ENCODE results near the gene WASF2.

The WASF2 gene

DNA sequence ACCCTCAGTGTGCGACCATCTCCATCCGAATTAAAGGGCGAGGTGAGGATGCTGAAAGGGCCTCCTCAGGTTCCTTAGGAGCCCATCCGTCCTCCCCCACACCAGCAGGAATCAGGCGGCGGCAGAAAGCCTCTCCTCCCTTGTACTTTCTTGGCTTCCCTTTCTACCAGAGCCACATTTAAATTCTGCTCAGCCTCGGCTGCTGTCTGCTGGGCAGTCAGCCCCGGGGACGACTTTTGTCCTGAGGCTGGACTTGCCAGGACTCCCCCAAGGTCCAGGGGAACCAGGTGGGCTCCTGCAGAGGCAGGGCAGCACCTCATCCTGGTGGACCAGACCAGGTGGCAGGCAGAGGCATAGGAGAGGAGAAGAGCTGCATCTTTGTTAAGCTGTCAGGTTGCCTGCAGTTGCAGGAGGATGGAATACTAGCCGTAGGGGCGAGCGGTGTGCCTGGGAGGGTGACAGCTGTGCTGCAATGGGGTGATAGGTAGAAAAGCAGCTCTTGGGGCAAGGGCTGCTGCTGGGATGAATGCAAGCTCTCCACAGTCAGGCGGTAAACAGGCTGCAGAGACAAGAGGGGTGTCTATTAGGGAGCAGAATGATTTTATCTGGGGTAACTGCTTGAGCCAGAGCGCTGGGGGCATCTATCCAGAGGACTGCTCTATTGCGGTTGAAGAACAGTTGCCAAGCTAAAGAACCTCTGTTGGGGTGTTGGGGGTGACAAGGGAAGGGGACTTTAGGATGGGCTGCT is 46.2 kb upstream of the WASF2 start:
- Histone ChIP-seq H3K4me3 (ENCODE audit: low read depth in 1 of 2, low read length in 2 of 2) (no peak overlapping the region), H2AFZ (ENCODE audit: low read depth, low read length) (no peak overlapping the region), H3K4me2 (ENCODE audit: insufficient read depth, low read length) (no peak overlapping the region), H4K20me1 (ENCODE audit: insufficient read depth, low read length) (peaks cover 21% of the 10 kb centered on the region), H3K4me1 (ENCODE audit: insufficient read depth, low read length) (no peaks in the 10 kb centered on the region), H3K9ac (ENCODE audit: low read depth, low read length) (no peak overlapping the region), H3K27ac (ENCODE audit: low read length) (no peak overlapping the region), H3K79me2 (ENCODE audit: insufficient read depth, low read length) (peaks cover 14% of the 10 kb centered on the region; the same call in 1 of the 2 replicates), H3K36me3 (ENCODE audit: insufficient read depth, low read length) (peaks cover 68% of the 10 kb centered on the region), H3K9me3 (ENCODE audit: insufficient read depth, low read length, severe bottlenecking) (no peaks in the 10 kb centered on the region), H3K27me3 (ENCODE audit: insufficient read depth, low read length, poor library complexity) (no peaks in the 10 kb centered on the region)
- no peak for DNase-seq
- no peak for ATAC-seq (ENCODE audit: insufficient read depth, low read depth)
- no peak for TF ChIP-seq EZH2 (IDR thresholded peaks at IDR 0.05; ENCODE audit: borderline replicate concordance, low read depth, low read length, severe bottlenecking)
- TF ChIP-seq, protein P1, sequence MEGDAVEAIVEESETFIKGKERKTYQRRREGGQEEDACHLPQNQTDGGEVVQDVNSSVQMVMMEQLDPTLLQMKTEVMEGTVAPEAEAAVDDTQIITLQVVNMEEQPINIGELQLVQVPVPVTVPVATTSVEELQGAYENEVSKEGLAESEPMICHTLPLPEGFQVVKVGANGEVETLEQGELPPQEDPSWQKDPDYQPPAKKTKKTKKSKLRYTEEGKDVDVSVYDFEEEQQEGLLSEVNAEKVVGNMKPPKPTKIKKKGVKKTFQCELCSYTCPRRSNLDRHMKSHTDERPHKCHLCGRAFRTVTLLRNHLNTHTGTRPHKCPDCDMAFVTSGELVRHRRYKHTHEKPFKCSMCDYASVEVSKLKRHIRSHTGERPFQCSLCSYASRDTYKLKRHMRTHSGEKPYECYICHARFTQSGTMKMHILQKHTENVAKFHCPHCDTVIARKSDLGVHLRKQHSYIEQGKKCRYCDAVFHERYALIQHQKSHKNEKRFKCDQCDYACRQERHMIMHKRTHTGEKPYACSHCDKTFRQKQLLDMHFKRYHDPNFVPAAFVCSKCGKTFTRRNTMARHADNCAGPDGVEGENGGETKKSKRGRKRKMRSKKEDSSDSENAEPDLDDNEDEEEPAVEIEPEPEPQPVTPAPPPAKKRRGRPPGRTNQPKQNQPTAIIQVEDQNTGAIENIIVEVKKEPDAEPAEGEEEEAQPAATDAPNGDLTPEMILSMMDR (IDR thresholded peaks at IDR 0.05; ENCODE audit: borderline replicate concordance, extremely low read depth, low read length, poor library complexity, severe bottlenecking): no peak

DNA sequence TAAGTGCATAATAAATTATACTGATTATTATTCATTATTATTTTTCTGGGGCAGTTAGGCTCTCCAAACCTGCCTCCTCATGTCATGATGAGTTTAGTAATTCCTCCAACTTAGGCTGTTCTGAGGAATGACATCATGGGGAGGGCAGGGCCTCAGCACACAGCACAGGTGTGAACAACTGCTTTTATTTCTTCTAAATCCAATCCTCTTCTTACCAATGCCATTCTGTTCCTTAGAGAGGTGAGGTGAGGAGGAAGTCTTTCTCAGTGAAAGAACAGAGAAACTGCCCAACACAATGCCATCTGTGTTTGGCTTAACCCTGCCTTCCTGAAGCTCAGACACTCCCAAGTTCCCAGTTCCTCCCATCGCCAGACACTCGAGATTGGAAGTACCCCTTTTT is 45.4 kb upstream of the WASF2 start:
- peaks cover 65% of the 10 kb centered on the region for H3K36me3 ChIP-seq (ENCODE audit: insufficient read depth, low read length)
- TF ChIP-seq, protein P1 (IDR thresholded peaks at IDR 0.05; ENCODE audit: borderline replicate concordance, extremely low read depth, low read length, poor library complexity, severe bottlenecking): no peak
- TF ChIP-seq EZH2 (IDR thresholded peaks at IDR 0.05; ENCODE audit: borderline replicate concordance, low read depth, low read length, severe bottlenecking): no peak
- no peak overlapping the region for H3K4me3 ChIP-seq (ENCODE audit: low read depth in 1 of 2, low read length in 2 of 2)
- no peak overlapping the region for H2AFZ ChIP-seq (ENCODE audit: low read depth, low read length)
- H3K79me2 ChIP-seq (ENCODE audit: insufficient read depth, low read length): peaks cover 11% of the 10 kb centered on the region; the same call in 1 of the 2 replicates
- DNase-seq (no peak), ATAC-seq (ENCODE audit: insufficient read depth, low read depth) (no peak)
- no peak overlapping the region for H3K27ac ChIP-seq (ENCODE audit: low read length)
- H3K4me1 ChIP-seq (ENCODE audit: insufficient read depth, low read length): no peaks in the 10 kb centered on the region
- H3K4me2 ChIP-seq (ENCODE audit: insufficient read depth, low read length): no peak overlapping the region
- H3K9ac ChIP-seq (ENCODE audit: low read depth, low read length): no peak overlapping the region
- H3K27me3 ChIP-seq (ENCODE audit: insufficient read depth, low read length, poor library complexity): no peaks in the 10 kb centered on the region
- peaks cover 21% of the 10 kb centered on the region for H4K20me1 ChIP-seq (ENCODE audit: insufficient read depth, low read length)
- no peaks in the 10 kb centered on the region for H3K9me3 ChIP-seq (ENCODE audit: insufficient read depth, low read length, severe bottlenecking)

DNA sequence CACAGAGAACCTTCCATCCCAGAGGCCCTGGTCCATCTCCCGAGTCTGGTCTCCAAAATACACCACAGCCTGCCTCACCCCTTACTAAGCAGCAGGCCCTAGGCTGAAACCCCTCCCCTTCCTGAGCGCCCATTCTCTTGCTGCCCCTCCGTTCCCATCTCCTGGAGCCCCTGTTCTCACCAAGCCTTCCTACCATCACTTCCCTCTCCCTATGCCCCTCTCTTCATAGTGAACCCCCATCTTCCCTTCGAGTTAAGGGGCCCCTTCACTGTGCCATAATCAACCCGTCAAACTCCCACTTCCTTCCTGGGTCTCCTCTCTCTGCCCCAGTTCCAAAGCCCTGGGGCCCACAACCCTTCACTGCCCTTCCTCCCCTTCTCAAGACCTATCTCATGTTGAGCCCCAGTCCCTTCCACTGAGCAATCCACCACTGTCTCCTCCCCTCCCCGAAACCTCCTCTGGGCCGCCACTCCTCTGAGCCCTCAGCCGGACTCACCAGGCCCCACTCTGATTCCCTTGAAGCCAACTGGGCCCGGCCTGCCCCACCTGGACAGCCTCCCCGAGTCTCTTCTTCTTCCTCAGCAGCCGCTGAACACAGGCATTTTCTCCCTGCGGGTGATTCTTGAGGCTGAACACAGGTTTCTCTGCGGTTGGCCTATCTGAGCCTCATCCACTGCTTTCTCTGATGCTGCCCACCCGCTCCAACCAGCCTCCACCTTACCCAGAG is 42.2 kb upstream of the WASF2 start:
- Histone ChIP-seq H3K27me3 (ENCODE audit: insufficient read depth, low read length, poor library complexity) (no peaks in the 10 kb centered on the region), H3K79me2 (ENCODE audit: insufficient read depth, low read length) (peaks cover 1% of the 10 kb centered on the region; the same call in 1 of the 2 replicates), H3K9me3 (ENCODE audit: insufficient read depth, low read length, severe bottlenecking) (no peaks in the 10 kb centered on the region), H2AFZ (ENCODE audit: low read depth, low read length) (no peak overlapping the region), H3K4me2 (ENCODE audit: insufficient read depth, low read length) (no peak overlapping the region), H3K9ac (ENCODE audit: low read depth, low read length) (no peak overlapping the region), H3K4me3 (ENCODE audit: low read depth in 1 of 2, low read length in 2 of 2) (no peak overlapping the region), H3K27ac (ENCODE audit: low read length) (peak overlapping the region; percentile 2; the same call in 1 of the 2 replicates), H3K36me3 (ENCODE audit: insufficient read depth, low read length) (peaks cover 40% of the 10 kb centered on the region), H4K20me1 (ENCODE audit: insufficient read depth, low read length) (peaks cover 15% of the 10 kb centered on the region), H3K4me1 (ENCODE audit: insufficient read depth, low read length) (no peaks in the 10 kb centered on the region)
- TF ChIP-seq, protein P1 (IDR thresholded peaks at IDR 0.05; ENCODE audit: borderline replicate concordance, extremely low read depth, low read length, poor library complexity, severe bottlenecking): no peak
- TF ChIP-seq EZH2 (IDR thresholded peaks at IDR 0.05; ENCODE audit: borderline replicate concordance, low read depth, low read length, severe bottlenecking): no peak
- ATAC-seq (ENCODE audit: insufficient read depth, low read depth) (0 out of 3 replicates have a peak, but pooled peaks have one; percentile 11), DNase-seq (no peak)

All from DND-41 (cell line).